Measurements from ENCODE around the gene TMA7B. TPM values are rescaled to one million over a fixed set of nuclear protein-coding genes. Genes with fewer than 3 reads are reported as not detected.

Gene TMA7B
- total RNA-seq, 4 donors from 2014 or later, result not detected

- TF ChIP-seq CTCF (IDR thresholded peaks at IDR 0.05 in 4 of 5, conservative IDR thresholded peaks at IDR 0.05 in 1 of 5), result no peak
- no peak for TF ChIP-seq POLR2A (IDR thresholded peaks at IDR 0.05)
- Histone ChIP-seq H3K27ac (no peak overlapping the region), H3K4me1 (no peaks in the 10 kb centered on the region), H3K27me3 (peaks cover 0 to 5% (median 0%) of the 10 kb centered on the region in 3 donors), H3K4me3 (no peak overlapping the region), H3K36me3 (no peaks in the 10 kb centered on the region), H3K9me3 (no peaks in the 10 kb centered on the region)
- ATAC-seq, result no peak
- in situ Hi-C loops (cut with MboI; ENCODE audit: low sequenced_read_pairs in 4 of 4), result no loop called here
- no peak for DNase-seq
- intact Hi-C loops (cut with DNase I; ENCODE audit: low total_unique reads), result no loop called here
Observed at GRCh38 chr22:39943337-39943736, 16.9 kb upstream of the TMA7B start.

- Histone ChIP-seq H3K27me3 (no peaks in the 10 kb centered on the region), H3K36me3 (no peaks in the 10 kb centered on the region), H3K4me3 (no peak overlapping the region), H3K27ac (no peak overlapping the region), H3K9me3 (no peaks in the 10 kb centered on the region), H3K4me1 (no peaks in the 10 kb centered on the region)
- ATAC-seq (no peak), DNase-seq (no peak)
- in situ Hi-C loops (cut with MboI; ENCODE audit: low sequenced_read_pairs in 4 of 4), result no loop called here
- no peak for TF ChIP-seq POLR2A (IDR thresholded peaks at IDR 0.05)
- TF ChIP-seq CTCF (IDR thresholded peaks at IDR 0.05 in 4 of 5, conservative IDR thresholded peaks at IDR 0.05 in 1 of 5), result no peak
- intact Hi-C loops (cut with DNase I; ENCODE audit: low total_unique reads), result no loop called here
Observed at GRCh38 chr22:39943953-39944872, 16.0 kb upstream of the TMA7B start.

- H3K4me3 ChIP-seq, result no peak overlapping the region
- ATAC-seq (no peak), DNase-seq (no peak)
- TF ChIP-seq CTCF (IDR thresholded peaks at IDR 0.05 in 4 of 5, conservative IDR thresholded peaks at IDR 0.05 in 1 of 5), result no peak
- no peak for TF ChIP-seq POLR2A (IDR thresholded peaks at IDR 0.05)
- intact Hi-C loops (cut with DNase I; ENCODE audit: low total_unique reads) (no loop called here), in situ Hi-C loops (cut with MboI; ENCODE audit: low sequenced_read_pairs in 4 of 4) (no loop called here)
- no peaks in the 10 kb centered on the region for H3K9me3 ChIP-seq
- no peak overlapping the region for H3K27ac ChIP-seq
- no peaks in the 10 kb centered on the region for H3K36me3 ChIP-seq
- no peaks in the 10 kb centered on the region for H3K27me3 ChIP-seq
- H3K4me1 ChIP-seq, result no peaks in the 10 kb centered on the region
Observed at GRCh38 chr22:39946126-39946502, 14.1 kb upstream of the TMA7B start.

- Histone ChIP-seq H3K27ac (no peak overlapping the region), H3K27me3 (no peaks in the 10 kb centered on the region), H3K9me3 (no peaks in the 10 kb centered on the region), H3K36me3 (no peaks in the 10 kb centered on the region), H3K4me1 (no peaks in the 10 kb centered on the region), H3K4me3 (no peak overlapping the region)
- DNase-seq (no peak), ATAC-seq (no peak)
- in situ Hi-C loops (cut with MboI; ENCODE audit: low sequenced_read_pairs in 4 of 4) (no loop called here), intact Hi-C loops (cut with DNase I; ENCODE audit: low total_unique reads) (no loop called here)
- TF ChIP-seq POLR2A (IDR thresholded peaks at IDR 0.05), result no peak
- TF ChIP-seq CTCF (IDR thresholded peaks at IDR 0.05 in 4 of 5, conservative IDR thresholded peaks at IDR 0.05 in 1 of 5), result no peak
Observed at GRCh38 chr22:39946503-39947219, 13.5 kb upstream of the TMA7B start.

Data from gastrocnemius medialis (tissue), 4 donors.